Measurements from ENCODE around the gene ZDHHC4. TPM values are rescaled to one million over a fixed set of nuclear protein-coding genes. Genes with fewer than 3 reads are reported as not detected.

The ZDHHC4 gene
- total RNA-seq, 6 experiments from 2014 or later: 27.9 to 48.5 (median 36.9) TPM

- Histone ChIP-seq H3K36me3 (no peaks in the 10 kb centered on the region), H3K4me1 (no peaks in the 10 kb centered on the region), H3K27me3 (no peaks in the 10 kb centered on the region), H3K9me3 (no peaks in the 10 kb centered on the region), H3K27ac (no peak overlapping the region), H3K4me3 (no peak overlapping the region)
- intact Hi-C loops (cut with DNase I): no loop called here
- DNase-seq (no peak), ATAC-seq (no peak)
- TF ChIP-seq POLR2A (IDR thresholded peaks at IDR 0.05) (no peak), CTCF (IDR thresholded peaks at IDR 0.05) (no peak)
- WGBS (ENCODE audit: insufficient coverage, low coverage, low lambda C conversion rate, missing lambda C conversion rate): 75% methylated on average over 2 of the region's 4 CpGs
These were observed 11.6 kb upstream of the ZDHHC4 start for GRCh38 chr7:6565655-6566054.

- H3K27me3 ChIP-seq: no peaks in the 10 kb centered on the region
- no peak for ATAC-seq
- 74% methylated on average over 3 of the region's 3 CpGs for WGBS (ENCODE audit: insufficient coverage, low coverage, low lambda C conversion rate, missing lambda C conversion rate)
- H3K36me3 ChIP-seq: no peaks in the 10 kb centered on the region
- intact Hi-C loops (cut with DNase I): no loop called here
- H3K9me3 ChIP-seq: no peaks in the 10 kb centered on the region
- no peaks in the 10 kb centered on the region for H3K4me1 ChIP-seq
- no peak overlapping the region for H3K4me3 ChIP-seq
- TF ChIP-seq POLR2A (IDR thresholded peaks at IDR 0.05): no peak
- no peak for TF ChIP-seq CTCF (IDR thresholded peaks at IDR 0.05)
- H3K27ac ChIP-seq: no peak overlapping the region
- no peak for DNase-seq
These were observed 9.4 kb upstream of the ZDHHC4 start for GRCh38 chr7:6567886-6568285.

GRCh38 chr7:6571160-6571779, 6.0 kb upstream of the ZDHHC4 start:
- intact Hi-C loops (cut with DNase I): no loop called here
- no peaks in the 10 kb centered on the region for H3K9me3 ChIP-seq
- no peaks in the 10 kb centered on the region for H3K4me1 ChIP-seq
- WGBS (ENCODE audit: insufficient coverage, low coverage, low lambda C conversion rate, missing lambda C conversion rate): 42% methylated on average over 7 of the region's 7 CpGs
- no peaks in the 10 kb centered on the region for H3K36me3 ChIP-seq
- H3K4me3 ChIP-seq: no peak overlapping the region
- DNase-seq (no peak), ATAC-seq (no peak)
- H3K27me3 ChIP-seq: no peaks in the 10 kb centered on the region
- H3K27ac ChIP-seq: no peak overlapping the region
- TF ChIP-seq POLR2A (IDR thresholded peaks at IDR 0.05) (no peak), CTCF (IDR thresholded peaks at IDR 0.05) (no peak)

- no peak for DNase-seq
- intact Hi-C loops (cut with DNase I): no loop called here
- TF ChIP-seq POLR2A (IDR thresholded peaks at IDR 0.05) (no peak), CTCF (IDR thresholded peaks at IDR 0.05) (no peak)
- Histone ChIP-seq H3K36me3 (peaks cover 0 to 4% (median 0%) of the 10 kb centered on the region in 4 donors), H3K4me3 (no peak overlapping the region), H3K9me3 (no peaks in the 10 kb centered on the region), H3K4me1 (peaks cover 0 to 7% (median 3%) of the 10 kb centered on the region in 4 donors), H3K27me3 (no peaks in the 10 kb centered on the region), H3K27ac (no peak overlapping the region)
- WGBS (ENCODE audit: insufficient coverage, low coverage, low lambda C conversion rate, missing lambda C conversion rate): 73% methylated on average over 8 of the region's 9 CpGs
- ATAC-seq: no peak
These were observed 1.8 kb upstream of the ZDHHC4 start for GRCh38 chr7:6575281-6576023.
